ENCODE measurements around the gene CUX1. TPM values are rescaled to one million over a fixed set of nuclear protein-coding genes. Genes with fewer than 3 reads are reported as not detected.

CUX1 gene
- total RNA-seq, 1 donor from 2014 or later, result 101 TPM

DNA sequence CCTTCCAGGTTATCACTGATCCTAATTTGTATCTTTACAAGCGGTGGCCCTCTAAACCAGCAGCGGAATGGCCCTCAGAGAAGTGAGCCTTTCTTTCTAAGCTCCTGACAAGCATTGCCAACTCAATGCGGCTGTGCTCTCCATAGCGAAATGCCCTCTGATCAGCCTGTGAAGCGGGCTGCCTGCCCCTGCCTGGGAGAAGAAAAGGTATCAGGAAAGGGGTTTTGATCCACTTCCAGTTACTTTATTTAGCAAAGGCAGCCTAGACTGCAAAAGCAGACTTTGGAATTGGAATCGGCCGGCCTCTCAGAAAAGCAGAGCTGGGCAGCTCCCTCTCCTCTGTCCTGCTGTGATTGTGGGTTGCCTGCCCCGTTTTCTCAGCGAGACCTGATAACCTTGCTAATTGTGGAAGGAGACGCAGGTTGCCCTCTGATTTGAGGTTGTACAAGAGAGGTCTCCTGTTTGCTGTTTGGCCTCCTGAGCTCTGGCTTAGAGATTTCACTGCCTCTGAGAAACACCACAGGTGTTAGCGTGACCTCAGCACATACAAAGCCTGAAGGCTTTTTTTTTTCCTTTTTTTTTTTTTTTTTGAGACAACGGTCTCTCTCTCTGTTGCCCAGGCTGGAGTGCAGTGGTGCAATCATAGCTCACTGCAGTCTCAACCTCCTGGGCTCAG lies 415.3 kb downstream of the CUX1 start:
- intact Hi-C loops (cut with DNase I), result no loop called here
- H3K9me3 ChIP-seq, result no peaks in the 10 kb centered on the region
- no peaks in the 10 kb centered on the region for H3K27me3 ChIP-seq
- peaks cover 31 to 33% of the 10 kb centered on the region in 2 donors for H3K36me3 ChIP-seq
- H3K4me3 ChIP-seq, result no peak overlapping the region
- H3K4me1 ChIP-seq, result no peaks in the 10 kb centered on the region
- no peak for DNase-seq (ENCODE audit: low spot score in 2 of 2)
- TF ChIP-seq, protein P1, sequence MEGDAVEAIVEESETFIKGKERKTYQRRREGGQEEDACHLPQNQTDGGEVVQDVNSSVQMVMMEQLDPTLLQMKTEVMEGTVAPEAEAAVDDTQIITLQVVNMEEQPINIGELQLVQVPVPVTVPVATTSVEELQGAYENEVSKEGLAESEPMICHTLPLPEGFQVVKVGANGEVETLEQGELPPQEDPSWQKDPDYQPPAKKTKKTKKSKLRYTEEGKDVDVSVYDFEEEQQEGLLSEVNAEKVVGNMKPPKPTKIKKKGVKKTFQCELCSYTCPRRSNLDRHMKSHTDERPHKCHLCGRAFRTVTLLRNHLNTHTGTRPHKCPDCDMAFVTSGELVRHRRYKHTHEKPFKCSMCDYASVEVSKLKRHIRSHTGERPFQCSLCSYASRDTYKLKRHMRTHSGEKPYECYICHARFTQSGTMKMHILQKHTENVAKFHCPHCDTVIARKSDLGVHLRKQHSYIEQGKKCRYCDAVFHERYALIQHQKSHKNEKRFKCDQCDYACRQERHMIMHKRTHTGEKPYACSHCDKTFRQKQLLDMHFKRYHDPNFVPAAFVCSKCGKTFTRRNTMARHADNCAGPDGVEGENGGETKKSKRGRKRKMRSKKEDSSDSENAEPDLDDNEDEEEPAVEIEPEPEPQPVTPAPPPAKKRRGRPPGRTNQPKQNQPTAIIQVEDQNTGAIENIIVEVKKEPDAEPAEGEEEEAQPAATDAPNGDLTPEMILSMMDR (IDR thresholded peaks at IDR 0.05), result no peak
- H3K27ac ChIP-seq, result peak overlapping the region in 1 of 2 donors; percentile 17

DNA sequence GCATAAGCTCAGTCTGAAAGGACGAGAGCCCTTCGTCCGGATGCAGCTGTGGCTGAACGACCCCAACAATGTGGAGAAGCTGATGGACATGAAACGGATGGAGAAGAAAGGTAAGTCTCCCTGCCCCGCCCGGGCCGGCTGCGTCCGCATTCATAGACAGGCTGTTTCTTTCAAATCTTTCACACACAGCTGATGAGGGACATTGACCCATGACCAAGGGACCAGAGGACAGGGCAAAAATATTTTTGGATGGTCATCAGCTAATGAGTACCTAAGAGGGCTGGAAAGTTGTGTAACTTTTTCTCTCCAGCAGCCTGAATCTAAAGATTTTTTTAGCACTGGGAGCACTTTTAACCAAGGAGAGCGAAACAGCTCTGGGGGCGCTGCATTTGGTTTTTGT lies 416.7 kb downstream of the CUX1 start:
- H3K9me3 ChIP-seq, result no peaks in the 10 kb centered on the region
- TF ChIP-seq, protein P1 (IDR thresholded peaks at IDR 0.05), result no peak
- H3K36me3 ChIP-seq, result peaks cover 23 to 28% of the 10 kb centered on the region in 2 donors
- H3K4me1 ChIP-seq, result no peaks in the 10 kb centered on the region
- no peak overlapping the region for H3K4me3 ChIP-seq
- no peaks in the 10 kb centered on the region for H3K27me3 ChIP-seq
- intact Hi-C loops (cut with DNase I), result no loop called here
- no peak overlapping the region for H3K27ac ChIP-seq
- no peak for DNase-seq (ENCODE audit: low spot score in 2 of 2)

- no peak overlapping the region for H3K4me3 ChIP-seq
- no peaks in the 10 kb centered on the region for H3K4me1 ChIP-seq
- DNase-seq (ENCODE audit: low spot score in 2 of 2), result no peak
- TF ChIP-seq, protein P1 (IDR thresholded peaks at IDR 0.05), result no peak
- H3K36me3 ChIP-seq, result peaks cover 32 to 36% of the 10 kb centered on the region in 2 donors
- H3K27ac ChIP-seq, result no peak overlapping the region
- intact Hi-C loops (cut with DNase I), result no loop called here
- H3K27me3 ChIP-seq, result no peaks in the 10 kb centered on the region
- H3K9me3 ChIP-seq, result no peaks in the 10 kb centered on the region
Observed at GRCh38 chr7:102234801-102235550, 417.6 kb downstream of the CUX1 start.

DNA sequence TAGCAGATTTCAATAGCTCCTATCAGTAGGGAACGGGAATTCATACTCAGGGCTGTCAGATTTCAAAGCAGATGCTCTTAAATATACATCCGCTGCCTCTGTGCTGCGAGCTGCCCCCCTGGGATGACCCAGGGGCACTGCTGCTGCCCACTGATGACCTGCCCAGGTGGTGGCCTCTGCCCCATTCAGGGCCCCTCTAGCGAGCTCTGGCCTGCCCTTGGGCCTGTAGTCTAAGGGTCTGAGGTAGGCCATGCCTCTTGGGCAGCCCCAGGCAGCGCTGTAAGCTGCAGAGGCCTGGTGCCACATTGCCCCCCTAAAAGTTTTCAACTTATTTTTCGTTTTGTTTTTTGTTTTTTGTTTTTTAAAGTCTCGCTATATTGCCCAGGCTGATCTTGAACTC lies 418.7 kb downstream of the CUX1 start:
- H3K27me3 ChIP-seq, result no peaks in the 10 kb centered on the region
- H3K36me3 ChIP-seq, result peaks cover 33 to 48% of the 10 kb centered on the region in 2 donors

DNA sequence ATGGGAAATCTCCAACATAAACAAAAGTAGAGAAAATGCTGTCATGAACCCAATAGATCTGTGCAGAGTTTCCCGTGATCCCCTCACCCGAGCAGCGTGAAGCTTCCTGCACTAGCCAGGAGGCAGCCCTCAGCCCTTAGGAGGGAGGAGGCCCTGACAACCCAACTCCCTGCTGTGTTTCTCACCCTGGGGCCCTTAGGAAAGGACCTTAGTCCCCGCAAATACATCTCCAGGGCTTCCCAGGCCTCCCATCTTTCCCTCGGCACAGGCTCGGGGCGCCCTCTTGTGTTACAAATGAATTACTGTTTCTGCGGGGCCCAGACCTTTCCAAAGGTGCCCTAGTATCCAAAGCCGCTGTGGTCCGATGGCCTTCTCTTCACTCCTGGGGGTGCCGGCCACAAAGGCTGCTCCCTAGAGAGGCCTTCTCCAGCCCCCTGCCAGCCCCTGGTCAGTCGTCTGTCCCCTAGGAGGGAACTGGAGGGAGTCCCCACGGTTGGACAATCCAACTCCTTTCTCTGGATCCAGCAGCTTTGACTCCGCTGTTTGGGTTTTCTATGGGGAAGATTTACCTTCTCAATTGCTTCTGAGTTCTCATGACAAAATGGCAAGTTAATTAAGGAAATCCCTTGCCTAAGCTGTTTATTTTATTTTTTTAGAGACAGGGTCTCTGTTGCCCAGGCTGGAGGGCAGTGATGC lies 419.3 kb downstream of the CUX1 start:
- H3K27me3 ChIP-seq, result no peaks in the 10 kb centered on the region
- no peak overlapping the region for H3K27ac ChIP-seq
- intact Hi-C loops (cut with DNase I), result loop anchor here (1.0 to 2.0 kb wide), 4 partner anchors 422 to 694 kb away; no protein-coding TSS in a partner anchor
- DNase-seq (ENCODE audit: low spot score in 2 of 2), result peak in 1 of 2 donors; percentile 77
- no peak overlapping the region for H3K4me3 ChIP-seq
- TF ChIP-seq, protein P1 (IDR thresholded peaks at IDR 0.05), result peak; percentile 65 to 83 (median 68)
- H3K9me3 ChIP-seq, result no peaks in the 10 kb centered on the region
- peaks cover 33 to 54% of the 10 kb centered on the region in 2 donors for H3K36me3 ChIP-seq
- H3K4me1 ChIP-seq, result no peaks in the 10 kb centered on the region

More for the DNA sequence above, 418.7 kb downstream of the CUX1 start:
- Histone ChIP-seq H3K9me3 (no peaks in the 10 kb centered on the region), H3K4me1 (no peaks in the 10 kb centered on the region), H3K27ac (no peak overlapping the region), H3K4me3 (no peak overlapping the region)
- DNase-seq (ENCODE audit: low spot score in 2 of 2), result no peak
- intact Hi-C loops (cut with DNase I), result loop anchor here (2.0 kb wide), 3 partner anchors 421 to 693 kb away; no protein-coding TSS in a partner anchor
- TF ChIP-seq, protein P1 (IDR thresholded peaks at IDR 0.05), result no peak
